ENCODE results near the gene TOM1L2.

GRCh38 chr17:18017958-18018357 lies 45.8 kb upstream of the TOM1L2 start:
- TF ChIP-seq EZH2phosphoT487 (IDR thresholded peaks at IDR 0.05; ENCODE audit: insufficient read depth, low read depth) (no peak), EZH2 (IDR thresholded peaks at IDR 0.05; ENCODE audit: insufficient read depth, poor library complexity, severe bottlenecking) (no peak)
